22Rv1 (cell line): ENCODE measurements around the gene ANP32B.

Experiments
- H3K27ac ChIP-seq: fragments of 450-650 bp; 2 replicates; pipeline ENCODE4 v1.5.1; 2017
- CTCF ChIP-seq: fragments of 450-650 bp; IDR thresholded peaks from 2 replicates; pipeline ENCODE4 v1.5.1; 2017; ENCODE audit warnings: mild to moderate bottlenecking
- ZFX ChIP-seq: fragments of 450-650 bp; IDR thresholded peaks from 2 replicates; pipeline ENCODE4 v1.6.1; 2017; ENCODE audit warnings: antibody characterized with exemption, borderline replicate concordance

ANP32B gene

GRCh38 chr9:97982683-97983588 lies at the start of gene ANP32B:
Gene ANP32B, plus strand, starts transcription at chr9:97983341. Its CDS starts 215 bp downstream, at chr9:97983556.
- peak within 1 kb of the TSS; percentile 98 for H3K27ac ChIP-seq
- no peak for TF ChIP-seq ZFX
- peak; percentile 97 for TF ChIP-seq CTCF

GRCh38 chr9:97934321-97935115 lies 48.6 kb upstream of the ANP32B start:
- TF ChIP-seq CTCF, result no peak
- TF ChIP-seq ZFX, result no peak
- no peak overlapping the region for H3K27ac ChIP-seq

- TF ChIP-seq CTCF (no peak), ZFX (no peak)
- H3K27ac ChIP-seq, result no peak overlapping the region
Measured at GRCh38 chr9:97935276-97935675, 47.9 kb upstream of the ANP32B start.

GRCh38 chr9:97936998-97937397 lies 46.1 kb upstream of the ANP32B start:
- no peak overlapping the region for H3K27ac ChIP-seq
- no peak for TF ChIP-seq CTCF
- TF ChIP-seq ZFX, result no peak

GRCh38 chr9:97938081-97938644 lies 45.0 kb upstream of the ANP32B start, which contains the start of gene HEMGN:
Gene HEMGN, minus strand, starts transcription at chr9:97938172. Its CDS starts 36 bp downstream, at chr9:97938136.
- H3K27ac ChIP-seq, result no peak within 1 kb of the TSS

GRCh38 chr9:97940233-97940632 lies 42.9 kb upstream of the ANP32B start:
- H3K27ac ChIP-seq, result no peak overlapping the region
- TF ChIP-seq CTCF, result no peak
- TF ChIP-seq ZFX, result no peak

More at GRCh38 chr9:97938081-97938644, 45.0 kb upstream of the ANP32B start, which contains the start of gene HEMGN:
- TF ChIP-seq ZFX, result no peak
- no peak for TF ChIP-seq CTCF
